Measurements from ENCODE around the gene CRIM1.

DNA sequence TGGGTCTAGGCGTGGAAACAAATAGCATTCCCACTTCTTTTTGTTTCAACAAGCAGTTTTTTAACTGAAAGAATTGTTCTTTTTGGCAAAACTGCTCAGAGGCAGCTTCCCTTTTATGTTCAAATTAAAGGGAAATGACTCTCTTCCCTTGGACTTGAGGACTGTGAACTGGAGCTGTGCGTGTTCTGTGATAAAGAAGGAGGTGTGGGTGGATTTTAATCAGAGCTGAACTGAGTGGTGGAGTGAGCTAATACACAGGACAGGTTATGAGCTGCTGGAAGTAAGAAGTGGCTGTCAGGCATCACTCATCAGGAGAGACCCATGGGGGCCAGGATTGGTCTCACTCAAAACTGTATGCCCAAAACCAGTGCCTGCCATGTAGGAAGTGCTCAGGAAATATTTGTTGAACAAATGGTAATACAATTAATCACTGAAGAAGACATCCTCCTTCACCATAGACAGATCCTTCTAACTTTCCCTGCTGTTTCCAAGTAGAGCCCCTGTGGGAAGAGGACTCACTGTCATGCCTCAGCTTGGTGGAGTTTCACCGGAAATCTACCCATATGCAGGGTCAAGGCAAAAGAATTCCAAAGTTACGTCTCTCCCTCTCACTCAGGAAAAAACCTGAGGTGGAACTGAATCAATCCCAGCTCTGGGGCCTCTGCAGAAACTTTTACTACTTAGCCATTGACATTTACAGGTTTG, 186.5 kb downstream of the CRIM1 start:
- no peak for TF ChIP-seq POLR2A (IDR thresholded peaks at IDR 0.05)
- TF ChIP-seq, protein P1, sequence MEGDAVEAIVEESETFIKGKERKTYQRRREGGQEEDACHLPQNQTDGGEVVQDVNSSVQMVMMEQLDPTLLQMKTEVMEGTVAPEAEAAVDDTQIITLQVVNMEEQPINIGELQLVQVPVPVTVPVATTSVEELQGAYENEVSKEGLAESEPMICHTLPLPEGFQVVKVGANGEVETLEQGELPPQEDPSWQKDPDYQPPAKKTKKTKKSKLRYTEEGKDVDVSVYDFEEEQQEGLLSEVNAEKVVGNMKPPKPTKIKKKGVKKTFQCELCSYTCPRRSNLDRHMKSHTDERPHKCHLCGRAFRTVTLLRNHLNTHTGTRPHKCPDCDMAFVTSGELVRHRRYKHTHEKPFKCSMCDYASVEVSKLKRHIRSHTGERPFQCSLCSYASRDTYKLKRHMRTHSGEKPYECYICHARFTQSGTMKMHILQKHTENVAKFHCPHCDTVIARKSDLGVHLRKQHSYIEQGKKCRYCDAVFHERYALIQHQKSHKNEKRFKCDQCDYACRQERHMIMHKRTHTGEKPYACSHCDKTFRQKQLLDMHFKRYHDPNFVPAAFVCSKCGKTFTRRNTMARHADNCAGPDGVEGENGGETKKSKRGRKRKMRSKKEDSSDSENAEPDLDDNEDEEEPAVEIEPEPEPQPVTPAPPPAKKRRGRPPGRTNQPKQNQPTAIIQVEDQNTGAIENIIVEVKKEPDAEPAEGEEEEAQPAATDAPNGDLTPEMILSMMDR (IDR thresholded peaks at IDR 0.05 in 4 of 5, conservative IDR thresholded peaks at IDR 0.05 in 1 of 5), result no peak
